Measurements from ENCODE around the gene ZMIZ1. TPM values are rescaled to one million over a fixed set of nuclear protein-coding genes. Genes with fewer than 3 reads are reported as not detected.

ZMIZ1 gene
- total RNA-seq, 1 experiment from 2014 or later = 42.3 TPM

GRCh38 chr10:79068203-79068561, 584 bp upstream of the ZMIZ1 start:
- peak overlapping the region; percentile 71 for H3K27ac Mint-ChIP-seq (ENCODE audit: unreplicated experiment)
- no TSS peak for BruUV-seq (replicated peaks)
- ChIA-PET CTCF (interaction anchor here (0.6 to 3.5 kb wide), 6 partner anchors 9 to 323 kb away, joined by 3 to 19 read pairs (median 4); no protein-coding TSS in a partner anchor), POLR2A (interaction anchor here (0.5 kb wide), 1 partner anchor 94 kb away, joined by 3 read pairs; no protein-coding TSS in a partner anchor)
- peak overlapping the region; percentile 74 for H3K4me3 Mint-ChIP-seq (ENCODE audit: unreplicated experiment)
- peak overlapping the region; percentile 82 for H3K4me3 ChIP-seq (ENCODE audit: low read depth, low read length)
- no peaks in the 10 kb centered on the region for H3K27me3 Mint-ChIP-seq (ENCODE audit: insufficient read depth, unreplicated experiment)
- peaks cover 26% of the 10 kb centered on the region for H3K36me3 Mint-ChIP-seq (ENCODE audit: insufficient read depth, unreplicated experiment)
- no peak for TF ChIP-seq CTCF (IDR thresholded peaks at IDR 0.05; ENCODE audit: insufficient read depth in 1 of 2, low read depth in 1 of 2, low read length in 1 of 2, severe bottlenecking in 1 of 2, unreplicated experiment in 1 of 2)
- peaks cover 31% of the 10 kb centered on the region for H3K4me1 ChIP-seq
- no peaks in the 10 kb centered on the region for H3K9me3 Mint-ChIP-seq (ENCODE audit: unreplicated experiment)
- H3K9me3 ChIP-seq = no peaks in the 10 kb centered on the region
- DNase-seq = peak in 1 of 2 experiments; percentile 68
- peaks cover 21% of the 10 kb centered on the region for H3K4me1 Mint-ChIP-seq (ENCODE audit: low read depth, unreplicated experiment)
- no peaks in the 10 kb centered on the region for H3K27me3 ChIP-seq (replicated peaks; ENCODE audit: control insufficient read depth, insufficient read depth, low read length)
- intact Hi-C loops (cut with micrococcal nuclease; ENCODE audit: unreplicated experiment) = loop anchor here (1.0 to 10.0 kb wide), 6 partner anchors 9 to 806 kb away; no protein-coding TSS in a partner anchor
- no peaks in the 10 kb centered on the region for H3K36me3 ChIP-seq (ENCODE audit: control insufficient read depth, insufficient read depth, low read length)

- intact Hi-C loops (cut with micrococcal nuclease; ENCODE audit: unreplicated experiment) = loop anchor here (2.0 to 10.0 kb wide), 7 partner anchors 57 to 857 kb away; no protein-coding TSS in a partner anchor
These were observed 737 bp downstream of the ZMIZ1 start for GRCh38 chr10:79069325-79070080.

More at GRCh38 chr10:79069325-79070080, 737 bp downstream of the ZMIZ1 start:
- Mint-ChIP-seq H3K9me3 (ENCODE audit: unreplicated experiment) (no peaks in the 10 kb centered on the region), H3K27me3 (ENCODE audit: insufficient read depth, unreplicated experiment) (no peaks in the 10 kb centered on the region), H3K27ac (ENCODE audit: unreplicated experiment) (peak overlapping the region; percentile 89), H3K4me1 (ENCODE audit: low read depth, unreplicated experiment) (peaks cover 21% of the 10 kb centered on the region), H3K4me3 (ENCODE audit: unreplicated experiment) (peak overlapping the region; percentile 74), H3K36me3 (ENCODE audit: insufficient read depth, unreplicated experiment) (peaks cover 26% of the 10 kb centered on the region)
- POLR2A ChIA-PET = no interaction called here
- no peaks in the 10 kb centered on the region for H3K27me3 ChIP-seq (replicated peaks; ENCODE audit: control insufficient read depth, insufficient read depth, low read length)
- TSS peak; percentile 9 for BruUV-seq (replicated peaks)
- no peaks in the 10 kb centered on the region for H3K9me3 ChIP-seq
- CTCF ChIA-PET = interaction anchor here (0.7 to 2.2 kb wide), 3 partner anchors 10 to 126 kb away, joined by 3 to 11 read pairs (median 5); no protein-coding TSS in a partner anchor
- no peaks in the 10 kb centered on the region for H3K36me3 ChIP-seq (ENCODE audit: control insufficient read depth, insufficient read depth, low read length)
- H3K4me1 ChIP-seq = peaks cover 43% of the 10 kb centered on the region
- TF ChIP-seq CTCF (IDR thresholded peaks at IDR 0.05; ENCODE audit: insufficient read depth in 1 of 2, low read depth in 1 of 2, low read length in 1 of 2, severe bottlenecking in 1 of 2, unreplicated experiment in 1 of 2) = peak in 1 of 2 experiments; percentile 2
- peak in 1 of 2 experiments; percentile 48 for DNase-seq
- peak overlapping the region; percentile 82 for H3K4me3 ChIP-seq (ENCODE audit: low read depth, low read length)

Data from Caco-2 (cell line).